RWPE2 (cell line): ENCODE data around the gene TSHZ1.

Source experiments
- ATAC-seq: fragments of 200-7000 bp; cut with Tn5 transposase; 3 replicates; pipeline ENCODE4 v1.9.1; 2021; ENCODE audit warnings: low read depth
- DNase-seq: peaks from one replicate; pipeline ENCODE4 v3.0.0-alpha.2; 2020; ENCODE audit warnings: low spot score
- H3K27ac ChIP-seq: fragments of 450-650 bp; 2 replicates; pipeline ENCODE4 v1.5.1; 2017; ENCODE audit warnings: mild to moderate bottlenecking; ENCODE audit not compliant: poor library complexity, severe bottlenecking
- H3K27me3 ChIP-seq: fragments of 250-450 bp; sonication (Bioruptor Pico); 2 replicates; pipeline ENCODE4 v1.5.1; 2021; ENCODE audit warnings: mild to moderate bottlenecking, moderate library complexity; ENCODE audit not compliant: insufficient read depth, poor library complexity, severe bottlenecking
- H3K36me3 ChIP-seq: fragments of 250-450 bp; sonication (Bioruptor Pico); 2 replicates; pipeline ENCODE4 v1.5.1; 2020; ENCODE audit warnings: low read depth, mild to moderate bottlenecking, moderate library complexity
- H3K4me1 ChIP-seq: fragments of 250-450 bp; sonication (Bioruptor Pico); 2 replicates; pipeline ENCODE4 v1.5.1; 2021; ENCODE audit warnings: mild to moderate bottlenecking, moderate library complexity; ENCODE audit not compliant: insufficient read depth, poor library complexity, severe bottlenecking
- H3K4me3 ChIP-seq: fragments of 250-450 bp; sonication (Bioruptor Pico); 2 replicates; pipeline ENCODE4 v1.5.1; 2021; ENCODE audit warnings: mild to moderate bottlenecking, moderate library complexity; ENCODE audit not compliant: severe bottlenecking
- H3K9me3 ChIP-seq: fragments of 250-450 bp; sonication (Bioruptor Pico); 2 replicates; pipeline ENCODE4 v1.5.1; 2021; ENCODE audit warnings: mild to moderate bottlenecking, moderate library complexity; ENCODE audit not compliant: severe bottlenecking
- TF ChIP-seq, protein P1 (sequence below): fragments of 450-650 bp; IDR thresholded peaks from one replicate; pipeline ENCODE4 v1.5.1; 2017; ENCODE audit warnings: mild to moderate bottlenecking, moderate library complexity; ENCODE audit not compliant: poor library complexity, severe bottlenecking

The TSHZ1 gene

DNA sequence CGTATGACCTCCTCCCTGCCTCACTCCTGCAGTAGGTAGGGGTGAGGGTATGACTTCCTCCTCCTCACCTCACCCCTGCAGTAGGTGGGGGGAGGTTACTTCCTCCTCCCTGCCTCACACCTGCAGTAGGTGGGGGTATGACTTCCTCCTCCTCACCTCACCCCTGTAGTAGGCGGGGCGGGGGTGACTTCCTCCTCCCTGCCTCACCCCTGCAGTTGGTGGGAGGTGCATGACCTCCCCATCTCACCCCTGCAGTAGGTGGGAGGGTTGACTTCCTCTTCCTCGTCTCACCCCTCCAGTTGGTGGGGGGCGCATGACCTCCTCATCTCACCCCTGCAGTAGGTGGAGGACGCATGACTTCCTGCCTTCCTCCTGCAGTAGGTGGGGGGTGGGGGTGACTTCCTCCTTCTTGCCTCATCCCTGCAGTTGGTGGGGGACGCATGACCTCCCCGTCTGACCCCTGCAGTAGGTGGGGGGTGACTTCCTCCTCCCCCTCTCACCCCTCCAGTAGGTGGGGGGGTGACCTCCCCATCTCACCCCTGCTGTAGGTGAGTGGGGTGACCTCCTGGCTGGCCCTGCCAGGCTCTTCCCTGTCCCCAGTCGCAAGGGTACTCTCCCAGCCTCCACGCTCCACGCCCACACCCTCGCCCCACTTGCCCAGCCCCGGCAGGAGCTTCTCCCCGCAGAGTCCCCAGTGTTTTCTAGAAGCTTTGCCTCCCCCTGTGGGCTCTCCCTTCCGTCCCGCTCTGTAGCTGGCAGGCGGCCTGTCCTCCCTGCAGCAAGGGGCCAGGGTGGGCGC is 39.3 kb downstream of the TSHZ1 start:
- TF ChIP-seq, protein P1, sequence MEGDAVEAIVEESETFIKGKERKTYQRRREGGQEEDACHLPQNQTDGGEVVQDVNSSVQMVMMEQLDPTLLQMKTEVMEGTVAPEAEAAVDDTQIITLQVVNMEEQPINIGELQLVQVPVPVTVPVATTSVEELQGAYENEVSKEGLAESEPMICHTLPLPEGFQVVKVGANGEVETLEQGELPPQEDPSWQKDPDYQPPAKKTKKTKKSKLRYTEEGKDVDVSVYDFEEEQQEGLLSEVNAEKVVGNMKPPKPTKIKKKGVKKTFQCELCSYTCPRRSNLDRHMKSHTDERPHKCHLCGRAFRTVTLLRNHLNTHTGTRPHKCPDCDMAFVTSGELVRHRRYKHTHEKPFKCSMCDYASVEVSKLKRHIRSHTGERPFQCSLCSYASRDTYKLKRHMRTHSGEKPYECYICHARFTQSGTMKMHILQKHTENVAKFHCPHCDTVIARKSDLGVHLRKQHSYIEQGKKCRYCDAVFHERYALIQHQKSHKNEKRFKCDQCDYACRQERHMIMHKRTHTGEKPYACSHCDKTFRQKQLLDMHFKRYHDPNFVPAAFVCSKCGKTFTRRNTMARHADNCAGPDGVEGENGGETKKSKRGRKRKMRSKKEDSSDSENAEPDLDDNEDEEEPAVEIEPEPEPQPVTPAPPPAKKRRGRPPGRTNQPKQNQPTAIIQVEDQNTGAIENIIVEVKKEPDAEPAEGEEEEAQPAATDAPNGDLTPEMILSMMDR: no peak
- Histone ChIP-seq H3K27me3 (no peaks in the 10 kb centered on the region), H3K4me1 (peaks cover 7% of the 10 kb centered on the region), H3K36me3 (no peaks in the 10 kb centered on the region), H3K27ac (no peak overlapping the region), H3K9me3 (no peaks in the 10 kb centered on the region), H3K4me3 (no peak overlapping the region)
- ATAC-seq (no peak), DNase-seq (no peak)

DNA sequence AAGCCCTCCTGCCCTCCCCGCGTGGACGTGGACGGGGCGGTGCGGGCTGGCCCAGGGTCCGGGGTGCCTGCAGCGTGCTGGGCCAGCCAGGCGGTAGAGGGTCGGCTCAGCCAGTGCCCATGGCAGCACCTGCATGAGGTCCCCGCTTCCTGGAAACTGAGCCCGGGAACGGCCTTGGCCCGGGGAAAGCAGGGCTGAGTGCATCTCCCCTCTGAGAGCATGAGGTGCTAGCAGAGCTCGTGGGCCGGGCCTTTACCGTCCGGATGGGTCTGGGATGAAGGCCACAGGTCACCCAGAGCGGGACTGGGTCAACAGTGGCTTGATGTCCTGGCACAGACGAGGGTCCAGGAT is 39.8 kb downstream of the TSHZ1 start:
- Histone ChIP-seq H3K9me3 (no peaks in the 10 kb centered on the region), H3K4me1 (peaks cover 7% of the 10 kb centered on the region), H3K4me3 (no peak overlapping the region), H3K27me3 (no peaks in the 10 kb centered on the region), H3K36me3 (no peaks in the 10 kb centered on the region), H3K27ac (no peak overlapping the region)
- ATAC-seq (no peak), DNase-seq (no peak)
- TF ChIP-seq, protein P1: no peak

DNA sequence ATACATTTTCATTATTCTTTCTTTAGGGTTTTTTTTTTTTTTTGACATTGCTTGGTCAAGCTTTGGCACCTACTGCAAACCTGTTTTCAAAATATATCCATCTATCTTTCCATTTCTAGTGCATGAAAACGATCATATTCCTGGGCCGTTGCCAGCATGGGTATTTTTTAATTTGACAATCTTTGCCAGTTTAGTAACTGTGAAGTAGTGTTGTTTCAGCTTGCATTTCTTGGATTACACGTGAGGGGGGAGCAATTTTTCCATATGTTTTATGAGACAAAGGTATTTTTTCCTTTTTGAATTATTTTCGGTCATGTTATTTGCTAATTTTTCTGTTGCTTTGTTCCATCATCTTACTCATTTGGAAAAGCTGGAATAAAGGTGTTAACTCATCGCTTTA is 40.9 kb downstream of the TSHZ1 start:
- H3K9me3 ChIP-seq: no peaks in the 10 kb centered on the region
- TF ChIP-seq, protein P1: no peak
- peaks cover 7% of the 10 kb centered on the region for H3K4me1 ChIP-seq
- no peaks in the 10 kb centered on the region for H3K27me3 ChIP-seq
- ATAC-seq (no peak), DNase-seq (no peak)
- no peak overlapping the region for H3K4me3 ChIP-seq
- H3K36me3 ChIP-seq: no peaks in the 10 kb centered on the region
- no peak overlapping the region for H3K27ac ChIP-seq

DNA sequence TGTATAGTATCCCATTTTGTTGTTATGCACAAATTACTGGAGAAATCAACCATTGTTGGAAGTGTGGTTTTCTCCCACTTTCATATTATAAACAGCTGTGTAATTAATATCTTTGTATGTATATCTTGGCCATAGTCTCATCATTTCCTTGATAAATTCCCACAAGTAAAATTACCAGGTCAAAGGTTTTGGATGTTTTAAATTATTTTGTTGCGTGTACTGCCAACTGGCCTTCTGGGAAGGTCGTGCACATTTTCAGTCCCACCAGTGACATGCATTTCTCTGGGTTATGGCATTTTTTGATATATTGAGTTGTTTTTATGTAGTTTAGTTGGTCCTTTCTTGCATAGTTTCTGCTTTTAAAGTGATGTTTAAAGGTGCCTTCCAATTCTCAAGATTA is 41.5 kb downstream of the TSHZ1 start:
- Histone ChIP-seq H3K4me1 (peaks cover 7% of the 10 kb centered on the region), H3K36me3 (no peaks in the 10 kb centered on the region), H3K9me3 (no peaks in the 10 kb centered on the region), H3K4me3 (no peak overlapping the region), H3K27ac (no peak overlapping the region), H3K27me3 (no peaks in the 10 kb centered on the region)
- ATAC-seq (no peak), DNase-seq (no peak)
- TF ChIP-seq, protein P1: no peak

DNA sequence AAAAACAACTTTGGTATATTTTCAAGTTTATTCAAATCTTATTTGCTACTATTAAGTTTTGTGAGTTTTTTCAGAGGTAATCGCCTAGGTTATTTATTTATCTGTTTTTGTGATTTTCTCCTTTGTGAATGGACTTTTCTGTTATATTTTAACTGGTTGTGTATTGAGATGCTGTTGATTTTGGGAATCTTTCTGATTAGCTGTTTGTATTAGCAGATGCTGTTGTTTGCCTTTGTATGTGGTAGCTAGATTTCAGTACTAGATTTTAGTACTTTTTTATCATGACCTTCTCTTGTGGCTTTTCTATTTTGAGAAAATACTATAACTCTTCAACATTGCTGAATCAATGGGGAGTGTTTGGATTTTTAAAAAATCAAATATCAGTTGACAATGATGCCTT is 42.4 kb downstream of the TSHZ1 start:
- no peaks in the 10 kb centered on the region for H3K36me3 ChIP-seq
- ATAC-seq (no peak), DNase-seq (no peak)
- TF ChIP-seq, protein P1: no peak
- H3K27ac ChIP-seq: no peak overlapping the region
- H3K4me1 ChIP-seq: peaks cover 7% of the 10 kb centered on the region
- H3K4me3 ChIP-seq: no peak overlapping the region
- H3K27me3 ChIP-seq: no peaks in the 10 kb centered on the region
- no peaks in the 10 kb centered on the region for H3K9me3 ChIP-seq
